LNCaP clone FGC (cell line): ENCODE data around the gene LAMTOR3.

ENCODE experiments used
- DNase-seq: peaks from one replicate; pipeline ENCODE4 v3.0.0-alpha.2; 2011; ENCODE audit warnings: low read depth
- H3K4me3 ChIP-seq: 2 replicates; pipeline ENCODE4 v1.5.1; 2011; ENCODE audit warnings: mild to moderate bottlenecking, low read depth, low read length, control low read depth
- TF ChIP-seq, protein P1 (sequence below): IDR thresholded peaks from 2 replicates; pipeline ENCODE4 v1.5.1; 2012; ENCODE audit warnings: mild to moderate bottlenecking; ENCODE audit not compliant: control insufficient read depth, insufficient read depth; ENCODE audit errors: extremely low read depth

The LAMTOR3 gene

DNA sequence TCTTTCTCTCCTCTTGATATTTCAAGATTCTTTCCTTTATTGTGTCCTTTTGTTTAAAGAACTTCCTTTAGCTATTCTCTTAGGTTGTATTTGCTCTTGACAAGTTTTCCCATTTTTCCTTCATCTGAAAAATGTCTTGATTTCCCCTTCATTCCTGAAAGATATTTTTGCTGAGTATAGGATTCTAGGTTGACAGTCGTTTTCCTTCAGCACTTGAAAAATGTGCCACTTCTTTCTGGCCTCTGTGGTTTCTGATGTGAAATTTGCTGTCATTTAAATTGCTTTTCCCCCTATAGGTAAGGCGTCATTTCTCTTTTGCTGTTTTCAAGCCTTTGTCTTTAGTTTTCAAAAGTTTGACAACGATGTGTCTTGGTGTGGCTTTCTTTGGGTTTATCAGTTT is 23.3 kb upstream of the LAMTOR3 start:
- no peak for DNase-seq
- TF ChIP-seq, protein P1, sequence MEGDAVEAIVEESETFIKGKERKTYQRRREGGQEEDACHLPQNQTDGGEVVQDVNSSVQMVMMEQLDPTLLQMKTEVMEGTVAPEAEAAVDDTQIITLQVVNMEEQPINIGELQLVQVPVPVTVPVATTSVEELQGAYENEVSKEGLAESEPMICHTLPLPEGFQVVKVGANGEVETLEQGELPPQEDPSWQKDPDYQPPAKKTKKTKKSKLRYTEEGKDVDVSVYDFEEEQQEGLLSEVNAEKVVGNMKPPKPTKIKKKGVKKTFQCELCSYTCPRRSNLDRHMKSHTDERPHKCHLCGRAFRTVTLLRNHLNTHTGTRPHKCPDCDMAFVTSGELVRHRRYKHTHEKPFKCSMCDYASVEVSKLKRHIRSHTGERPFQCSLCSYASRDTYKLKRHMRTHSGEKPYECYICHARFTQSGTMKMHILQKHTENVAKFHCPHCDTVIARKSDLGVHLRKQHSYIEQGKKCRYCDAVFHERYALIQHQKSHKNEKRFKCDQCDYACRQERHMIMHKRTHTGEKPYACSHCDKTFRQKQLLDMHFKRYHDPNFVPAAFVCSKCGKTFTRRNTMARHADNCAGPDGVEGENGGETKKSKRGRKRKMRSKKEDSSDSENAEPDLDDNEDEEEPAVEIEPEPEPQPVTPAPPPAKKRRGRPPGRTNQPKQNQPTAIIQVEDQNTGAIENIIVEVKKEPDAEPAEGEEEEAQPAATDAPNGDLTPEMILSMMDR = no peak
- no peak overlapping the region for H3K4me3 ChIP-seq

DNA sequence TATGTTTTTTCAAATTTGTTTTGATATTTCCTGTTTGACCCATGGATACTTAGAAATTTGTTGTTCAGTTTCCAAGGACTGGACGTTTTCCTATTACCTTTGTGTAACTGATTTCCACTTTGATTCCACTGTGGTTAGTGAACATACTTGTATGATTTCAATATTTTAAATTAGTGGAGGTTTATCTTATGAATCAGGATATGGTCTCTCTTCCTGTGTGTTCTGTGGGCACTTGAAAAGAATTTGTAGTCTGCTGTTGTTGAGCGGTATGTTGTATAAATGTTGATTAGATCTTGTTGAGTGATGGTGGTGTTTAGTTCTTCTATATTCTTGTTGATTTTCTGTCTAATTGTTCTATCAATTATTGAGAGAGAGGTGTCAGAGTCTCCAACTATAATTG is 21.2 kb upstream of the LAMTOR3 start:
- H3K4me3 ChIP-seq = no peak overlapping the region
- DNase-seq = no peak
- TF ChIP-seq, protein P1 = no peak

DNA sequence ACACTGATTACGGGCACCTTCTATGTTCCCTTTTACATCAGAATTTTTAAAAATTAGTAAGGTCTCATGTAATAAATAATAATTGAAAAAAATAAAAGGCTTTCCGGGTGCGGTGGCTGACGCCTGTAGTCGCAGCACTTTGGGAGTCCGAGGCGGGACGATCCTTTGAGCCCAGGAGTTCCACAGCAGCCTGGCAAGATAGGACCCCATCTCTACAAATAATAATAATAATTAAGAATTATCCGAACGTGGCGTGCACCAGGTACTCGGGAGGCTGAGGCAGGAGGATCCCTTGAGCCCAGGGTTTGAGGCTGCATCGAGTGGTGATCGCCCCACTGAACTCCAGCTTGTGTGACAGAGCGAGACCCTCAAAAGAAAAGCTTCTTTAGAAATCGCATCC is 771 bp upstream of the LAMTOR3 start:
- no peak for DNase-seq
- peak overlapping the region; percentile 80 for H3K4me3 ChIP-seq
- TF ChIP-seq, protein P1 = no peak

DNA sequence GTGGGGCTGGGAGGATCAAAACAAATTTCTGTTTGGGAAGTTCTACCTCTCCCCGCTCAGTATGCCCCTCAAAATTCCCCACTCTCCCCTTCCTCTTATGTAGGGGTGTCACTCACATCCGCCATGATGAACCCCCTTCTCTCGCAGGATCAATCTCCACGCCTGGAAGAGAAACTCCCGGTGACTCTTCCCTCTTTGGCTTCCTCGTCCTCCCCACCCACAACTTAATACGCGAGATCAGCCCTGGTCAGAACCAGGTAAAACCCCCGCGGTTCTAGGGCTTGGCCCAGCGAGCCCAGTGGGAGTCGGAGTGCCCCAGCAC is 427 bp downstream of the LAMTOR3 start:
- H3K4me3 ChIP-seq = peak overlapping the region; percentile 80
- TF ChIP-seq, protein P1 = no peak
- DNase-seq = no peak

DNA sequence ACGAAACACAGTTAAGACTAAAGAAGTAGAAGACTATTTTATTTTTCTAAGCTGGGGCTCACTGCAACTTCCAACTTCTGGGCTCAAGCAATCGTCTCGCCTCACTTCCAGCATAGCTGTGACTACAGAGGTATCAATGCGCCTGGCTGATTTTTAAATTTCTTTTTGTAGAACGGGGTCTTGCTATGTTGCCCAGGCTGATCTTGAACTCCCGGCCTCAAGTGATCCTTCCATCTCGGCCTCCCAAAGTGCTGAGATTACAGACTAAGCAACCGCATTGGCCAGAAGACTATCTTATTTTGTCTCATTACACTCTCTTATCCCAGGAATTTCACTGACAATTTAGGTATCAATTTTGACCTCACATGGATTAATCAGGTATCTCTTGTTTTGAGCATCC is 1.2 kb downstream of the LAMTOR3 start:
- TF ChIP-seq, protein P1 = no peak
- peak overlapping the region; percentile 80 for H3K4me3 ChIP-seq
- no peak for DNase-seq

DNA sequence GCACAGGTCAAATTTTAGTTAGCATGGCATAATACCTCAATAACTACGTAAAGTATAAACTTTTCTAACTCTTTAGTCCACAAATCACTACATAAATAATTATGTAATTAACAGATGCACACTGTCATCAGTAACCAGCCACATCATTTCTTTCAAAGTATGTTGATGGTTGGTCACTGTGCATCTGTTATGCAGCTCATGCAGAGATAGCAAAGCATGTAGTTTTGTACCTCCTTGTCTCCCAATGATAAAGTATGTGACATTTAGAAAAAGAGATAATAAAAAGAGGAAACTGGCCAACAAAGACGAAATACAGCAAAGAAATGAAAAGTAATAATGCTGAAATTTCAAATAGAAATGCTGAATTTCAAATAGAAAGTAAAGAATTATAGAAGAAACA is 2.9 kb downstream of the LAMTOR3 start:
- TF ChIP-seq, protein P1 = no peak
- DNase-seq = no peak

DNA sequence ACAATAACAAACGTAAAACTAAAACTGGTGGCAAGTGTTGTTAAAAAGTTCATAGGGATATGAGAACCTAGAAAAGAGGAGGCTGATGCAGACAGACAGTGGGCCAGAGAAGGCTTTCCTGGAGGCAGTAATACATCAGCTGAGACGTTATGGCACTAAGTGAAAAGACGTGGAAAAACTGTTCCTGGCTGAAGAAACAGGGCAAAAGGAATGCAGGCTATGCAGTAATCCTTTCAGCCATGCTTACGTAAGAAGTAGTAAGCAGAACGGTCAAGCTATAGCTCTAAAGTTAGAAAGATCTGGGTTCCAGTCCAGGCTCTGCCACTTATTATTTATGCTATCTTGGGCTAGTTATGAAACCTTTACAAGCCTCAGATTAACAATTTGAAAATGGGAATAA is 6.4 kb downstream of the LAMTOR3 start:
- TF ChIP-seq, protein P1 = no peak
- no peak for DNase-seq

More for the DNA sequence above, 2.9 kb downstream of the LAMTOR3 start:
- no peak overlapping the region for H3K4me3 ChIP-seq

More for the DNA sequence above, 6.4 kb downstream of the LAMTOR3 start:
- no peak overlapping the region for H3K4me3 ChIP-seq
